Muscle of leg (tissue), 11 donors: ENCODE measurements around the gene RPS29. TPM values are rescaled to one million over a fixed set of nuclear protein-coding genes. Genes with fewer than 3 reads are reported as not detected.
"Not testable (repeated sequence)": the region's sequence is repeated elsewhere in the genome, so short reads cannot be mapped to it uniquely, and the experiment has no call there.

Experiments used
- DNase-seq: peaks from one replicate; pipeline ENCODE4 v3.0.0; 2013
- H3K27ac ChIP-seq: one replicate; pipeline ENCODE4 v1.5.1; 2013; ENCODE audit warnings: mild to moderate bottlenecking, low read length, control low read depth
- H3K27me3 ChIP-seq: one replicate; pipeline ENCODE4 v1.6.1; 2013; ENCODE audit warnings: low read length; ENCODE audit not compliant: control insufficient read depth, insufficient read depth
- H3K36me3 ChIP-seq: one replicate; pipeline ENCODE4 v1.6.1; 2013; ENCODE audit warnings: low read length; ENCODE audit not compliant: control insufficient read depth, insufficient read depth
- H3K4me1 ChIP-seq: one replicate; pipeline ENCODE4 v1.6.1; 2013; ENCODE audit warnings: low read length; ENCODE audit not compliant: control insufficient read depth, insufficient read depth
- H3K4me3 ChIP-seq: one replicate; pipeline ENCODE4 v1.5.1; 2013; ENCODE audit warnings: low read length, control low read depth
- H3K9me3 ChIP-seq: replicated peaks from 2 replicates; pipeline ENCODE4 v1.6.1; 2013; ENCODE audit warnings: low read depth, low read length; ENCODE audit not compliant: control insufficient read depth
- WGBS: methylation state at CpG from one replicate; pipeline ENCODE4 v1.1.5; 2013; ENCODE audit warnings: missing lambda C conversion rate; ENCODE audit not compliant: insufficient coverage; 5-methylcytosine and 5-hydroxymethylcytosine counted together
- polyA plus RNA-seq, 8 donors: library from polyadenylated mRNA; unstranded; fragments of 120-200 nt; gene quantifications; one replicate each; pipeline versions ENCODE4 v1.2.1 to v1.2.3, GENCODE V29; 2013; ENCODE audit warnings: inconsistent platforms in 1 of 8, low replicate concordance in 1 of 8; ENCODE audit not compliant: insufficient read length in 8 of 8, insufficient read depth in 1 of 8
- total RNA-seq: library from RNA; stranded (reverse); fragments of 120-200 nt; gene quantifications from one replicate; pipeline ENCODE4 v1.2.4, GENCODE V29; 2013

RPS29 gene
- total and polyA plus RNA-seq, 9 donors, result 1,855 to 5,655 (median 2,207) TPM

DNA sequence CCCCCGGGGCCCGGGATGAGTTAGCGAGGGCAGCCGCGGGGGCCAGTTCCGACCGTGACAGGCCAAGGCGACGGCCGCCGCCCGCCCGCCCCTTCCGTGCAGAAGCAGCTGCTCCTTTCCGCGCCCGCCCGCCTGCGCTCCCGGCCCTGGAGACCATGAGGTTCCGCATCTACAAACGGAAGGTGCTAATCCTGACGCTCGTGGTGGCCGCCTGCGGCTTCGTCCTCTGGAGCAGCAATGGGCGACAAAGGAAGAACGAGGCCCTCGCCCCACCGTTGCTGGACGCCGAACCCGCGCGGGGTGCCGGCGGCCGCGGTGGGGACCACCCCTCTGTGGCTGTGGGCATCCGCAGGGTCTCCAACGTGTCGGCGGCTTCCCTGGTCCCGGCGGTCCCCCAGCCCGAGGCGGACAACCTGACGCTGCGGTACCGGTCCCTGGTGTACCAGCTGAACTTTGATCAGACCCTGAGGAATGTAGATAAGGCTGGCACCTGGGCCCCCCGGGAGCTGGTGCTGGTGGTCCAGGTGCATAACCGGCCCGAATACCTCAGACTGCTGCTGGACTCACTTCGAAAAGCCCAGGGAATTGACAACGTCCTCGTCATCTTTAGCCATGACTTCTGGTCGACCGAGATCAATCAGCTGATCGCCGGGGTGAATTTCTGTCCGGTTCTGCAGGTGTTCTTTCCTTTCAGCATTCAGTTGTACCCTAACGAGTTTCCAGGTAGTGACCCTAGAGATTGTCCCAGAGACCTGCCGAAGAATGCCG lies 35.1 kb upstream of the RPS29 start:
- Histone ChIP-seq H3K4me1 (peaks cover 13% of the 10 kb centered on the region), H3K4me3 (peak overlapping the region; percentile 74), H3K27ac (peak overlapping the region; percentile 99), H3K36me3 (peaks cover 30% of the 10 kb centered on the region), H3K27me3 (no peaks in the 10 kb centered on the region), H3K9me3 (no peaks in the 10 kb centered on the region)
- peak; percentile 85 for DNase-seq
- WGBS, result under 1% methylated on average over 62 of the region's 65 CpGs

DNA sequence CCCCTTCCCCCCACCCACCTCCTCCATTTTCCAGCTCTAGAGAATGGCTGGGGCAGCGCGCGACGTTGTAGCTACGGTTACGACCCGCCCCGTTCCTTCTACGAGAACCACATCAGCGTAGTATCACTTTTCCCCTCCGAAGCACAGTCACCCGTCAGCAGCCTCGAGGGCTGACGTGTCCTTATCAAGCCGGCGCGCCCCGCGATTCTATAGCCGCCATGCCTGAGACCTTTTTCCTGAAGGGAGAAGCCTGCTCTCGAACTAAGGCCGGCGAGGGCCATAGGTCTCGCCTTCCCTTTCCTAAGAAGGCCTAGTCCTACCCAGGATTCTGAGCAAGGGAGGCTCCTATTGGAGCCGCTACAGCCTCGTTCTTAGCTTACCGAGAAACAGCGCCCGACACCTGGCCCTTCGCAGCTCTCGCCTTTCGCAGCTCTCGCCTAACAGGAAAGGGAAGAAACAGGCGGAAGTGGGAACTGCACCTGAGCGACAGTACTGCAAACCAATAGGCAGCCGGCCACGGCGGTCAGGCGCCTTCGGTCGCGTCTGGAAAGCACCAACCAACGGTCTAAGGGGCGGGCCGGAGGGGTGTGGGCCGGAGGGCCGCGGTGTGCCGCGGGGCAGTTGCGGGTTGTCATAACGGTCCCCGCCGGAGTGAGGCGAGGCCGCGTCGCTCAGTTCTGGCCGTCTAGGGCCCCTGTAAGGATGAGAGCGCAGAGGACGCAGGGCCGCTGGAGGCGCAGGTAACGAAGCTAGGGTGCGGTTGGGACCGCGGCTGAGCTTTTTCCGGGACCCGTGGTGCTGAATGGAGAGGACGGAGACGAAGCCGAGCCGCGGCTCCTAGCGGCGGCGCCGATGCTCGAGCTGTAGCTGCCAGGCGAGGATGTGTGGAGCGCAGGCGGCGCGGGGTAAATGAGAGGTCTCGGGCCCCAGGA lies 34.3 kb upstream of the RPS29 start, which contains the start of the genes MGAT2 and RPL36AL:
Gene MGAT2 (plus strand): TSS at position 618 of the 932 bp plus-strand sequence. CDS start 470 bp downstream, outside the sequence.
Gene RPL36AL (minus strand): TSS at position 445 of the 932 bp plus-strand sequence. CDS start 1,522 bp downstream, outside the sequence.
- under 1% methylated on average over 85 of the region's 85 CpGs for WGBS

DNA sequence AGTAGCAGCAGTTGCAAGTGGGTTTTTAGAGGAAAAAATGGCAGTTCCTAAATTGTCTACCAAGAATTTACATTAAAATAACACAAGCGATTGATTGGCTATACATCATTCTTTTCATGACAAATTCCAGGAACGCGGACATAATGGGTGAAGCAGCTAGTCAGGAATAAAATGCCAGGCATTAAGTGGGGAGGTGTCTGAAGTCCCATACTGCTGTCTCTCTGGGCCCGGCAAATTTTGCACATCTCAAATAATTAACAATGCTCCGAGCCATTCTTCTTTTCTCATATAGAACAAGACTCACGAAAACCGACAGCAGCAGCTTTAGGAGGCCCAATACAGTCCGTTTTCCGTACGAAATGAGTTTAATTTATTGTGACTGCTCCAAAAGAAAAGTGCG lies 33.5 kb upstream of the RPS29 start:
- Histone ChIP-seq H3K36me3 (peaks cover 26% of the 10 kb centered on the region), H3K27me3 (no peaks in the 10 kb centered on the region), H3K9me3 (no peaks in the 10 kb centered on the region), H3K4me1 (peaks cover 13% of the 10 kb centered on the region), H3K4me3 (peak overlapping the region; percentile 74), H3K27ac (peak overlapping the region; percentile 99)
- WGBS, result 0% methylated on average over 2 of the region's 11 CpGs
- DNase-seq, result no peak

More for the DNA sequence above, 34.3 kb upstream of the RPS29 start, which contains the start of the genes MGAT2 and RPL36AL:
- peak within 1 kb of the TSS; percentile 74 for H3K4me3 ChIP-seq
- peak; percentile 100 for DNase-seq
- H3K4me1 ChIP-seq, result peaks cover 13% of the 10 kb centered on the region
- H3K27ac ChIP-seq, result peak within 1 kb of the TSS; percentile 99
- peaks cover 26% of the 10 kb centered on the region for H3K36me3 ChIP-seq
- no peaks in the 10 kb centered on the region for H3K27me3 ChIP-seq
- H3K9me3 ChIP-seq, result no peaks in the 10 kb centered on the region

DNA sequence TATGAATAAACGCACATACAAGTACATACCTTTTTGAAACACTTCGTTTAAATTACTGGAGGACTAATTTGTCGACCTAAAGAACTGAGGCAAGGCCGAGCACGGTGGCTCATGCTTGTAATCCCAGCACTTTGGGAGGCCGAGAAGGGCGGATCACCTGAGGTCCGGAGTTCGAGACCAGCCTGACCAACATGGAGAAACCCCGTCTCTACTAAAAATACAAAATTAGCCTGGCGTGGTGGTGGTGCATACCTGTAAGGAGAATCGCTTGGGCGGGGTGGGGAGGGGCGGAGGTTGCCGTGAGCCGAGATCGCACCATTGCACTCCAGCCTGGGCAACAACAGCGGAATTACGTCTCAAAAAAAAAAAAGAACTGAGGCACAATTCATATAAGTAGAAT lies 33.1 kb upstream of the RPS29 start:
- H3K4me3 ChIP-seq, result peak overlapping the region; percentile 74
- 69% methylated on average over 12 of the region's 19 CpGs for WGBS
- H3K27ac ChIP-seq, H3K27me3 ChIP-seq, H3K9me3 ChIP-seq, DNase-seq: not testable (repeated sequence)
- peaks cover 13% of the 10 kb centered on the region for H3K4me1 ChIP-seq
- H3K36me3 ChIP-seq, result peaks cover 24% of the 10 kb centered on the region

DNA sequence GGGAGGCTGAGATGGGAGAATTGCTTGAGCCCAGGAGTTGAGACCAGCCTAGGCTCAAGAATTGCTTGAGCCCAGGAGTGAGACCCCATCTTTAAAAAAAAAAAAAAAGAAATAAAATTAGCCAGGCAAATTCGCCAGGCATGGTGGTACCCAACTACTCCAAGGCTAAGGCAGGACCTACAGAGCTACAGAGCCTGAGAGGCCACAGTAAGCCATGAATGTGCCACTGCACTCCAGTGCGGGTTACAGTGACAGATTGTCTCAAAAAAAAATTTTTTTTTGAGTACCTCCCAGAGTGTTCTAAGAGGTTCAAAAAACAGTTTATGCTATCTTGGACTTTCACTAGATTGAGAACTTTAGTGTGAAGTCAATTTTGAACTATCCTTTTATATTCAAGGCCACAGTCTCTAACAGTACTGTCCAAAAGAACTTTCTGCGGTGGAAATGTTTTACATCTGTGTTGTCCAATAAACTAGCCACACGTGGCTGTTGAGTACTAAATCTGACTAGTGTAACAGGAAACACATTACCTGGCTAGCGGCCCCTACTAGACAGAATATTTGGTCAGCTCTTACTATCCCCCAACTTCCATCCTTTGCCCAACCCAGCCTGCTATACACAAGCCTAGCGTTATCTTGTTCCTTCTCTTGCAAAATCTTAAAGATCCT lies 31.8 kb upstream of the RPS29 start:
- WGBS, result 87% methylated on average over 3 of the region's 6 CpGs
- no peaks in the 10 kb centered on the region for H3K27me3 ChIP-seq
- no peak overlapping the region for H3K4me3 ChIP-seq
- H3K36me3 ChIP-seq, result peaks cover 20% of the 10 kb centered on the region
- H3K4me1 ChIP-seq, result peaks cover 13% of the 10 kb centered on the region
- no peaks in the 10 kb centered on the region for H3K9me3 ChIP-seq
- no peak overlapping the region for H3K27ac ChIP-seq
- no peak for DNase-seq

DNA sequence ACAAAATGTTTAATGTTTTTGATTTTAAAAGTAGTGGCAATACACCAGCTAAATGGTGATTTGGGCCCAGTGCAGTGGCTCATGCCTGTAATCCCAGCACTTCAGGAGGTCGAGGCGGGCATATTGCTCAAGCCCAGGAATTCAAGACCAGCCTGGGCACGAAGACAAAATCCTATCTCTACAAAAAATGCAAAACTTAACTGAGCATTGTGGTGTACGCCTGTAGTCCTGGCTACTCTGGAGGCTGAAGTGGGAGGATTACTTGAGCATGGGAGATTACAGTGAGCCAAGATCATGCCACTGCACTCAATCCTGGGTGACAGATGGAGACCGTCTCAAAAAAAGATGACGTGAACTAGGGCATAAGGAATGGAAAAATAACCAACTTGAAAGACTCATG lies 29.6 kb upstream of the RPS29 start:
- Histone ChIP-seq H3K36me3 (peaks cover 14% of the 10 kb centered on the region), H3K4me3 (no peak overlapping the region), H3K9me3 (no peaks in the 10 kb centered on the region), H3K4me1 (peaks cover 5% of the 10 kb centered on the region), H3K27me3 (no peaks in the 10 kb centered on the region), H3K27ac (no peak overlapping the region)
- no peak for DNase-seq
- WGBS, result no CpG with 5 or more reads among the region's 6 CpGs

DNA sequence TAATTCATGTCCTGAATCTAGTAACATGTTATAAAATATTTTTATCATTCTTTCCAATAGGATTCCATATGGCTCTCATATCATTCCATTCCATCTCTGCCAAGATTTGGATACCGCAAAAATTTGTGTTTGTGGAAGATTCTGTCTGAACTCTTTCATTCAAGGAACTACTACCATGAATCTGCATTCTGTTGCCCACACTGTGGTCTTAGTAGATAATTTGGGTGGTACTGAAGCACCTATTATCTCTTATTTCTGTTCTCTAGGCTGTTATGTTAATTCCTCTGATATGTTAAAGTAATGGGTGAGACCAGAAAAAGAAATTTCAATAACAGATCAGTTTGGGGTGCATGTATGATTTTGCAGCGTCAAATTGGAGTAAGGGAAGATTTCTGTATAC lies 28.0 kb upstream of the RPS29 start:
- H3K4me3 ChIP-seq, result no peak overlapping the region
- H3K27ac ChIP-seq, result no peak overlapping the region
- no CpG with 5 or more reads among the region's 2 CpGs for WGBS
- DNase-seq, result no peak
- no peaks in the 10 kb centered on the region for H3K9me3 ChIP-seq
- peaks cover under 1% of the 10 kb centered on the region for H3K4me1 ChIP-seq
- H3K36me3 ChIP-seq, result peaks cover 14% of the 10 kb centered on the region
- no peaks in the 10 kb centered on the region for H3K27me3 ChIP-seq

DNA sequence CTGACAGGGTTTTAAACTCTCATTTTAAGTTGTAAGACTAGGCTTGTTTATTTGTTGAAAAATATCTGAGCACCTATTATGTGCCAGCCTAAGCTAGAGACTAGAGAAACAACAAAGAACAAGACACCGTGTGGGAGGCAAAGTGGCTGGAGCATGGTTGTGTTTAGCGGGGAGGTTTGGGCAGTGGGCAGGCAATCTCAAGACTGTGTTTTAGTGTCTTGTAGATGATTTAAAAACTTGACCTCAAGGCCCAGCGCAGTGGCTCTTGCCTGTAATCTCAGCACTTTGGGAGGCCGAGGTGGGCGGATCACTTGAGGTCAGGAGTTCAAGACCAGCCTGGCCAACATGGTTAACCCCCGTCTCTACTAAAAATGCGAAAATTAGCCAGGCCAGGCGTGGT lies 26.5 kb upstream of the RPS29 start:
- Histone ChIP-seq H3K4me3 (no peak overlapping the region), H3K36me3 (peaks cover 7% of the 10 kb centered on the region), H3K27ac (no peak overlapping the region), H3K9me3 (no peaks in the 10 kb centered on the region), H3K4me1 (no peaks in the 10 kb centered on the region), H3K27me3 (no peaks in the 10 kb centered on the region)
- no peak for DNase-seq
- WGBS, result 85% methylated on average over 6 of the region's 8 CpGs

DNA sequence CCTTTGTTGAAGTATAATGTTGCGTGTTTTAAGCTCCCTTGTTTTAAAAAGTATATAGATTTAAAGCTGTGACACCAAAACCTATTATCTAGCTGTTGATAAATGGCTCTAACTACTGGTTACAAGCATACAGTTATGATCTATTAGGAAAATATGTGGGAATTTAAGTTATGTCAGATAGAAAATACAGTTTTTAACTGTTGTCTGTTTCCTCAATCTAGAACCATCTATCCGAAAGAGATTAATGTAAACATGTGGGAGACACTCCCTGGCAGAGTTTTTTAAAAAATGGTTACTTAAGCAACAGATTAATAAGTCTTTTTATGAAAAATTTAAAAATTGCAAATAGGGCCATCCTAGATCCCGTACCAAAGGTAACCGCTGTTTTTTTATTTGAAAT lies 26.1 kb upstream of the RPS29 start:
- no peak overlapping the region for H3K4me3 ChIP-seq
- no peaks in the 10 kb centered on the region for H3K9me3 ChIP-seq
- H3K4me1 ChIP-seq, result no peaks in the 10 kb centered on the region
- WGBS, result no CpG with 5 or more reads among the region's 4 CpGs
- DNase-seq, result no peak
- no peak overlapping the region for H3K27ac ChIP-seq
- H3K27me3 ChIP-seq, result no peaks in the 10 kb centered on the region
- peaks cover 4% of the 10 kb centered on the region for H3K36me3 ChIP-seq
